NCI-H748 (cell line): ENCODE data around the gene ENOPH1.

Experiments
- DNase-seq: peaks from one replicate; lab custom pipeline; 2025; ENCODE audit not compliant: unreplicated experiment; lab: John Stamatoyannopoulos, UW

ENOPH1 gene

GRCh38 chr4:82508806-82509428, 78.5 kb downstream of the ENOPH1 start:
- DNase-seq: peak; percentile 24

DNA sequence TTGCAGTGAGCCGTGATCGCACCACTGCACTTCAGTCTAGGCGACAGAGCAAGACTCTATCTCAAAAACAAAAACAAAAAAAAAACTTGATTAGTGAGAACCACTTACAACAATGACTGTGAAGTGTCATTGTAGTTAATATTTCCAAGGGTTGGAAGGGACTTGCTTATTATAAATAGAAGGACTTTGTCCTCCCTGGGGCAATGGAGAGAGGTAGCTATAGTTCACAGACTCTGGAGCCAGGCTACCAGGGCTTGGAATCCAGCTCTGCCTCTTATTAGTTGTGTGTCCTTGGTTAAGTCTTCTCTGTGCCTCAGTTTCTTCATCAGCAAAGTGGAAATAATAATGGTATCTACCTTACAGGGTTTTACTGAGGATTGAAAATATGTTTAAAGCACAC, 79.8 kb downstream of the ENOPH1 start:
- DNase-seq: no peak
